AG09309 (cell line): ENCODE measurements around the gene SYT7.
A peak's percentile ranks its signal among the peaks of the same experiment; 100 is the strongest.

Experiments
- DNase-seq: peaks from one replicate; pipeline ENCODE4 v3.0.0-alpha.2; 2010; ENCODE audit warnings: low read depth
- H3K4me3 ChIP-seq: 2 replicates; pipeline ENCODE4 v1.5.1; 2011; ENCODE audit warnings: mild to moderate bottlenecking, low read depth, low read length, moderate library complexity; ENCODE audit not compliant: control insufficient read depth
- TF ChIP-seq, protein P1 (sequence below): IDR thresholded peaks from 2 replicates; pipeline ENCODE4 v1.5.1; 2011; ENCODE audit warnings: mild to moderate bottlenecking, low read depth, low read length, inconsistent platforms; ENCODE audit not compliant: insufficient read depth, control insufficient read depth; ENCODE audit errors: missing control alignments

Gene SYT7

GRCh38 chr11:61585115-61585514, 4.2 kb upstream of the SYT7 start:
- no peak overlapping the region for H3K4me3 ChIP-seq
- TF ChIP-seq, protein P1, sequence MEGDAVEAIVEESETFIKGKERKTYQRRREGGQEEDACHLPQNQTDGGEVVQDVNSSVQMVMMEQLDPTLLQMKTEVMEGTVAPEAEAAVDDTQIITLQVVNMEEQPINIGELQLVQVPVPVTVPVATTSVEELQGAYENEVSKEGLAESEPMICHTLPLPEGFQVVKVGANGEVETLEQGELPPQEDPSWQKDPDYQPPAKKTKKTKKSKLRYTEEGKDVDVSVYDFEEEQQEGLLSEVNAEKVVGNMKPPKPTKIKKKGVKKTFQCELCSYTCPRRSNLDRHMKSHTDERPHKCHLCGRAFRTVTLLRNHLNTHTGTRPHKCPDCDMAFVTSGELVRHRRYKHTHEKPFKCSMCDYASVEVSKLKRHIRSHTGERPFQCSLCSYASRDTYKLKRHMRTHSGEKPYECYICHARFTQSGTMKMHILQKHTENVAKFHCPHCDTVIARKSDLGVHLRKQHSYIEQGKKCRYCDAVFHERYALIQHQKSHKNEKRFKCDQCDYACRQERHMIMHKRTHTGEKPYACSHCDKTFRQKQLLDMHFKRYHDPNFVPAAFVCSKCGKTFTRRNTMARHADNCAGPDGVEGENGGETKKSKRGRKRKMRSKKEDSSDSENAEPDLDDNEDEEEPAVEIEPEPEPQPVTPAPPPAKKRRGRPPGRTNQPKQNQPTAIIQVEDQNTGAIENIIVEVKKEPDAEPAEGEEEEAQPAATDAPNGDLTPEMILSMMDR = no peak
- DNase-seq = no peak

DNA sequence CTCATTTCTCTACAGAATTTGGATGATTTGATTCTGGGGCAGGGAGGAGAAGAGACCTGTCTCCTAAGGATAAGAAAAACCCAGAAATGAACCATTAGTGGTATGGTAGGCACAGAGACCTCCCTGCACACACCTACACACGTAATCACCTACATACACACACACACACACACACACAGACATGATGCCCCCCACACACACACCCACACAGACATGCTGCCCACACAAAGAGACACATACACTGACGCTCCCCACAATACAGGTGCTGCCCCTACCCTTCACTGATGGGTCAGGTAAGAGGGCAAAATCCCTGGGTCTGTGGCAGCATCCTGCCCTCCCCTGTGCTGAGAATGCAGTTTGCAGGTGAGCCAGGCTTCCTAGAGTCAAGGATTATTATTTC, 1.1 kb upstream of the SYT7 start:
- TF ChIP-seq, protein P1 = no peak
- no peak overlapping the region for H3K4me3 ChIP-seq
- DNase-seq = no peak

- no peak for DNase-seq
- TF ChIP-seq, protein P1 = no peak
- peak overlapping the region; percentile 35 for H3K4me3 ChIP-seq
These were observed 496 bp downstream of the SYT7 start for GRCh38 chr11:61580271-61580888.

- H3K4me3 ChIP-seq = peak overlapping the region; percentile 35
- DNase-seq = no peak
- TF ChIP-seq, protein P1 = no peak
These were observed 1.1 kb downstream of the SYT7 start for GRCh38 chr11:61579676-61580270.

DNA sequence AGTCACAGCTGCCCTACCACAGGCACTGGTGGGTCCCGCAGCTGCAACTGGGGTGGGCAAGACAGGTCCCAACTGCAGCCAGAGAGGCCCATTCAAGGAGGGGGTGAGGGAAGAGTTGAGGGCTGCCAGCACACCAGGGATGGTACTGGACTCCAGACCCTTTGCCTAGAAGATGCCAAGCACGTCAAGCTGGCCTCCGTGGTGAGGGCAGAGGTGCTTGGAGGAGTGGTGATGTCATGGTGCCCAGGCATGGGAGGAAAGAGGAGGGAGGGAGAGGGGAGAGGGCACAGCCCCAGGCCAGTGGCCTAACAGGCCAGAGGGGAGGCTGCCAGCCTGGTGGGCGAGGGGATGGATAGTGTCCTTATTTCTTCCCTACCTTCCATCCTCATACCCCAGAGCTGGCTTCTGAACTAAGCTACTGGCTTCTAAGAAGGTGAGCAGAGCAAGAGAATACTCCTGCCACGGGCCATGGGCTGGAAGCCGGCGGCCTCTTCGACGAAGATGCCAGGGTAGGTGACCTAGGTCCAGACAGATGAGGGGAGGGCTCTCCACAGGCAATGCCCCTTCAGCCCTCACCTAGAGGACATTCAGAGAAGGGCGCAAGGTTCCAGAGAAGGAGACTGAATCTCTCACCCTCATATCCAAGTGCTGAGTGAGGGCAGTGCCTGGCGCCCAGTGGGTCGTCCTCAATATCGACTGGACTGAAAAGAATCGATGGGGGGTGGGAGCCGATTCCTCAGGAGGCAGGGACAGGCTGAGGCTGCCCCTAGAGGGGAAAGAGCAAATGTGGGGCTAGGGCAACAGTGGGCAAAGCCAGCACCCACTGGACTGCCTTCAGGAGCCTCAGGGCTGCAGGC, 1.8 kb downstream of the SYT7 start:
- no peak overlapping the region for H3K4me3 ChIP-seq
- no peak for DNase-seq
- TF ChIP-seq, protein P1 = no peak

GRCh38 chr11:61577383-61578118, 3.3 kb downstream of the SYT7 start:
- no peak for DNase-seq
- no peak overlapping the region for H3K4me3 ChIP-seq
- TF ChIP-seq, protein P1 = peak; percentile 49
